Kidney (tissue), 14 donors: ENCODE data around the gene EMX1. TPM values are rescaled to one million over a fixed set of nuclear protein-coding genes. Genes with fewer than 3 reads are reported as not detected.

ENCODE experiments used
- DNase-seq, 5 donors: peaks; one replicate each; pipeline ENCODE4 v3.0.0-alpha.2; 2013 to 2020
- FAIRE-seq: peaks from 2 replicates; lab custom pipeline; 2012; peaks lifted over from hg19 to GRCh38; lab: Jason Lieb, UNC
- H3K27ac ChIP-seq, 2 donors: one replicate each; pipeline ENCODE4 v1.7.0; 2013; ENCODE audit warnings: low read depth in 2 of 2, low read length in 2 of 2, inconsistent platforms in 1 of 2
- H3K27me3 ChIP-seq: one replicate; pipeline ENCODE4 v1.7.1; 2013; ENCODE audit warnings: low read length, inconsistent platforms; ENCODE audit not compliant: control insufficient read depth, insufficient read depth
- H3K36me3 ChIP-seq, 3 donors: one replicate each; pipeline versions ENCODE4 v1.7.0 to v1.7.1; 2013; ENCODE audit warnings: low read length in 3 of 3, control low read depth in 1 of 3, inconsistent platforms in 1 of 3; ENCODE audit not compliant: insufficient read depth in 3 of 3, control insufficient read depth in 2 of 3
- H3K4me1 ChIP-seq, 3 donors: one replicate each; pipeline versions ENCODE4 v1.7.0 to v1.7.1; 2013; ENCODE audit warnings: low read length in 3 of 3, inconsistent platforms in 1 of 3, low read depth in 1 of 3; ENCODE audit not compliant: control insufficient read depth in 2 of 3, insufficient read depth in 2 of 3
- H3K4me3 ChIP-seq, 3 donors: one replicate each; pipeline versions ENCODE4 v1.7.0 to v1.8.1; 2013; ENCODE audit warnings: low read length in 3 of 3, control low read depth in 1 of 3, inconsistent platforms in 1 of 3
- H3K9ac ChIP-seq, 3 donors: one replicate each; pipeline versions ENCODE4 v1.7.0 to v1.7.1; 2013; ENCODE audit warnings: low read length in 3 of 3, control low read depth in 1 of 3, inconsistent platforms in 1 of 3
- H3K9me3 ChIP-seq, 3 donors: one replicate each; pipeline versions ENCODE4 v1.7.0 to v1.7.1; 2013; ENCODE audit warnings: low read length in 3 of 3, control low read depth in 1 of 3, inconsistent platforms in 1 of 3; ENCODE audit not compliant: control insufficient read depth in 2 of 3, insufficient read depth in 1 of 3
- intact Hi-C: fragments of 100-400 bp; cut with DNase I; formaldehyde crosslinking; loops from one replicate; pipeline ENCODE4 v1.11.1; 2022
- polyA plus RNA-seq: library from polyadenylated mRNA; stranded (reverse); fragments of 350-450 nt; fragmentation: Illumina TruSeq; extraction: RNeasy Lipid Tissue Mini Kit (QIAGEN cat#74804); gene quantifications from one replicate; pipeline ENCODE4 v1.2.3, GENCODE V29; 2014; ENCODE audit warnings: low read depth, low replicate concordance; ENCODE audit not compliant: insufficient read depth
- total RNA-seq: library from RNA; stranded (reverse); fragmentation: NEBNext Ultra II Directional; extraction: Animal tissue kit (Norgen Biotek cat#: 25700); gene quantifications from one replicate; pipeline ENCODE4 v1.2.1, GENCODE V29; 2021
- TF ChIP-seq, protein P1 (sequence below): IDR thresholded peaks from 3 replicates; pipeline ENCODE4 v1.5.1; 2012; ENCODE audit warnings: mild to moderate bottlenecking, moderate library complexity, borderline replicate concordance; ENCODE audit not compliant: insufficient read depth; ENCODE audit errors: extremely low read depth
- donor health status: control.
- donor health status: control.
- donor health status: control.
- donor health status: control.
- donor health status: control.
- donor health status: DM: yes; HTN: yes; CAD: no.
- donor health status: Normal renal cell carcinoma (clear cell type).

Gene EMX1
- total and polyA plus RNA-seq, 2 donors from 2014 or later, result 19.6 to 132 TPM

DNA sequence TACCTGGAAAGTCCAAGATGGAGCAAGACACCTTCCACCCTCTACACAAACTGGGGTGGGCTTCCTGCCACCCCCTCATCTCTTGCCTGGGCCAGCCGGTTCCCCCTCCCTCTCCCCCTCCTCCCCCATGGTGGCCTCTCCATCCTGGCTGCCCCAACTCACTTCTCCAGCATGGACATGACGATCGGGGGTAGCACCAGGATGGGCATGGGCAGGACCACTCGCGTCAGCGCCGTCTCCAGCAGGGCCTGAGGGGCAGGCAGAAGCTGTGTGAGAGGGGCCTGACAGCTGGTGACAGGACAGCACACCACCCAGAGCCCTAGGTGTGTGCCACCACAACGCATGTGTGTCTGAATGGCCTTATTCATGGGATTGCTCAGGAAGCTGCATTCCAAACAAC lies 51.0 kb downstream of the EMX1 start:
- H3K27me3 ChIP-seq, result no peaks in the 10 kb centered on the region
- H3K9ac ChIP-seq, result no peak overlapping the region
- H3K36me3 ChIP-seq, result peaks cover 0 to 4% (median 0%) of the 10 kb centered on the region in 3 donors
- intact Hi-C loops, result no loop called here
- H3K9me3 ChIP-seq, result no peaks in the 10 kb centered on the region
- no peak overlapping the region for H3K4me3 ChIP-seq
- no peak for FAIRE-seq
- no peak overlapping the region for H3K27ac ChIP-seq
- TF ChIP-seq, protein P1, sequence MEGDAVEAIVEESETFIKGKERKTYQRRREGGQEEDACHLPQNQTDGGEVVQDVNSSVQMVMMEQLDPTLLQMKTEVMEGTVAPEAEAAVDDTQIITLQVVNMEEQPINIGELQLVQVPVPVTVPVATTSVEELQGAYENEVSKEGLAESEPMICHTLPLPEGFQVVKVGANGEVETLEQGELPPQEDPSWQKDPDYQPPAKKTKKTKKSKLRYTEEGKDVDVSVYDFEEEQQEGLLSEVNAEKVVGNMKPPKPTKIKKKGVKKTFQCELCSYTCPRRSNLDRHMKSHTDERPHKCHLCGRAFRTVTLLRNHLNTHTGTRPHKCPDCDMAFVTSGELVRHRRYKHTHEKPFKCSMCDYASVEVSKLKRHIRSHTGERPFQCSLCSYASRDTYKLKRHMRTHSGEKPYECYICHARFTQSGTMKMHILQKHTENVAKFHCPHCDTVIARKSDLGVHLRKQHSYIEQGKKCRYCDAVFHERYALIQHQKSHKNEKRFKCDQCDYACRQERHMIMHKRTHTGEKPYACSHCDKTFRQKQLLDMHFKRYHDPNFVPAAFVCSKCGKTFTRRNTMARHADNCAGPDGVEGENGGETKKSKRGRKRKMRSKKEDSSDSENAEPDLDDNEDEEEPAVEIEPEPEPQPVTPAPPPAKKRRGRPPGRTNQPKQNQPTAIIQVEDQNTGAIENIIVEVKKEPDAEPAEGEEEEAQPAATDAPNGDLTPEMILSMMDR, result no peak
- peaks cover 0 to 13% (median 6%) of the 10 kb centered on the region in 3 donors for H3K4me1 ChIP-seq
- peak in 1 of 5 donors; percentile 68 for DNase-seq

DNA sequence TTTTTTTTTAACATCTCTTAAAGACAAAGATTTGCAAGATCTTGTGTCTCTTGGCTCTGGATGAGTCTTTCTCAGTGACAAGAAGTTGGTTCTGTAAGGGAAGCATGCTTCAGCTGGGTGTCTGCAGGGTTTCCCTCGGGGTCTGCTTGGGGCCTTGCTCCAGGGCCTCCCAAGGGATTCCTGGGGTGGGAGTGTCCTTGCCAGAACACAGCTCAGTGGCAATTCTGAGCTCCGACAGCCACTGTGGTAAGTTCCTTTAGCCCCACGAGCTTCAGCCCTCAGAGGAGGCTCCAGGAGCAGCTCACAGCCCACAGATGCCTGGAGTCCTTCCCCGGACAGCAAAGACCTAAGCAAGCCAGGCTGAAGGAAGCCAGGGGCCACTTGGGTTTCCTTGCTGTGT lies 52.4 kb downstream of the EMX1 start:
- Histone ChIP-seq H3K9me3 (no peaks in the 10 kb centered on the region), H3K4me3 (no peak overlapping the region), H3K36me3 (peaks cover 0 to 4% (median 0%) of the 10 kb centered on the region in 3 donors), H3K27ac (no peak overlapping the region), H3K4me1 (peaks cover 0 to 14% (median 0%) of the 10 kb centered on the region in 3 donors), H3K27me3 (no peaks in the 10 kb centered on the region), H3K9ac (no peak overlapping the region)
- FAIRE-seq, result no peak
- TF ChIP-seq, protein P1, result no peak
- peak in 1 of 5 donors; percentile 29 for DNase-seq
- intact Hi-C loops, result no loop called here

DNA sequence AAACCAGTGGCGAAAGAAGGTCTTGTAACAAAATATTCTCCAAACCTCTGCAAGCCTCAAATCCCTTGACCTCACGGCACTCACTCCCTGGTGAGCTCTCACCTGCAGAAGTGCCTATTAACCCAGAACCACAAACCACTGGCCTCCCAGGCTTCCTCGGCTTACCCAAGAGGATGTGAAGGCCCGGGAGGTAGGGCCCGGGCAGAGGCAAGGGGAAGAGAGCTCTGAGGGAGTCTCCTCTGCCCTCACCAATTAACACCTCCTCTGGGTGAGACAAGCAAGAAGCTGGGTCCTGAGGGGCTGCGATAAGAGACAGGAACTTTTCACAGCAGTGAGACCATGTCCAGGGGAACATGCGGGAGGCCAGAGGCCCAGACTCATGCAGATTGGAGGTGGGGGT lies 53.7 kb downstream of the EMX1 start:
- H3K9ac ChIP-seq, result no peak overlapping the region
- no peak overlapping the region for H3K27ac ChIP-seq
- intact Hi-C loops, result no loop called here
- peaks cover 0 to 14% (median 0%) of the 10 kb centered on the region in 3 donors for H3K4me1 ChIP-seq
- H3K9me3 ChIP-seq, result no peaks in the 10 kb centered on the region
- DNase-seq (peak in 1 of 5 donors; percentile 10), FAIRE-seq (no peak)
- no peaks in the 10 kb centered on the region for H3K27me3 ChIP-seq
- TF ChIP-seq, protein P1, result no peak
- H3K4me3 ChIP-seq, result no peak overlapping the region
- H3K36me3 ChIP-seq, result peaks cover 0 to 4% (median 0%) of the 10 kb centered on the region in 3 donors
